SIG-M5 treated with dmso at 0.1 percent for 504 hours (cell line): Measurements from ENCODE around the gene SRXN1.

Source experiments
- DNase-seq: peaks from one replicate; lab custom pipeline; 2025; ENCODE audit not compliant: unreplicated experiment; lab: John Stamatoyannopoulos, UW

SRXN1 gene

DNA sequence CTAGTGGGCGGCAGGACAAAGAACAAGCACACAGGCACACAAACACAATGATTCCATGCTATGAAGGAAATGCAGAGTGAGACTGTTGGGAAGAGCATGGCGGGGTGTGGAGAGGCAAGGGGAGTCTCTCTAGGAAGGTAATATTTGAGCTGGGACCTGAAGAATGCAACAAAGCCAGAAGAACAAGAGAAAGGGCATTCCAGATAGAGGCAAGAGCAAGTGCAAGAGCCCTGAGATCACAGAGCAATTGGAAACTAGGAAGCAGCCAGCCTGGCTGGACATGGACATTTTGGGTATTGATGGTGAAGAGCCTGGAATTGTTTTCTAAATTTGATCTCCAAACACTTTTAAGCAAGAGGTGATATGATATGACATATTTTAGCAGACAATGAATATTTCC lies 15.4 kb downstream of the SRXN1 start:
- no peak for DNase-seq

DNA sequence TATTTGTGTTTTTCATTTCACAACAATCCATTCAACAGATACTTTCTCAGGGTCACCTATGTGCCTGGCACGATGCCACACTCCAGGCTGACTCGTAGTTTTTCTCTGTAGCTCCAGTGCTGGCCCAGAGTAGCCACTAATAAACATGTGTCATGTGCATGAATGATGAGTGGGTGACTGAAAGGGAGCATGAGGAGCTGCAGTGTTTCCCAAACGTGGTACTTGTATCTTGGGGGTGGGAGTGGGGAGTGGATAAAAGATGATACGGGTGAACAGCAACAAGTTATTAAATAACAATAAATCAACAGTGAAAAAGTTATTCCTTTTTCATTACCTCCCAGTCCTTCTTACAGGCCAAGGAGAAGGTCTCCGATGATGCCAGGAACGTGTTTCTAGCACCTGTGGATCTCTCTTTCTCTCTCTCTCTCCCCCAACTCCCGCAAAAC lies 17.1 kb downstream of the SRXN1 start:
- DNase-seq = no peak

DNA sequence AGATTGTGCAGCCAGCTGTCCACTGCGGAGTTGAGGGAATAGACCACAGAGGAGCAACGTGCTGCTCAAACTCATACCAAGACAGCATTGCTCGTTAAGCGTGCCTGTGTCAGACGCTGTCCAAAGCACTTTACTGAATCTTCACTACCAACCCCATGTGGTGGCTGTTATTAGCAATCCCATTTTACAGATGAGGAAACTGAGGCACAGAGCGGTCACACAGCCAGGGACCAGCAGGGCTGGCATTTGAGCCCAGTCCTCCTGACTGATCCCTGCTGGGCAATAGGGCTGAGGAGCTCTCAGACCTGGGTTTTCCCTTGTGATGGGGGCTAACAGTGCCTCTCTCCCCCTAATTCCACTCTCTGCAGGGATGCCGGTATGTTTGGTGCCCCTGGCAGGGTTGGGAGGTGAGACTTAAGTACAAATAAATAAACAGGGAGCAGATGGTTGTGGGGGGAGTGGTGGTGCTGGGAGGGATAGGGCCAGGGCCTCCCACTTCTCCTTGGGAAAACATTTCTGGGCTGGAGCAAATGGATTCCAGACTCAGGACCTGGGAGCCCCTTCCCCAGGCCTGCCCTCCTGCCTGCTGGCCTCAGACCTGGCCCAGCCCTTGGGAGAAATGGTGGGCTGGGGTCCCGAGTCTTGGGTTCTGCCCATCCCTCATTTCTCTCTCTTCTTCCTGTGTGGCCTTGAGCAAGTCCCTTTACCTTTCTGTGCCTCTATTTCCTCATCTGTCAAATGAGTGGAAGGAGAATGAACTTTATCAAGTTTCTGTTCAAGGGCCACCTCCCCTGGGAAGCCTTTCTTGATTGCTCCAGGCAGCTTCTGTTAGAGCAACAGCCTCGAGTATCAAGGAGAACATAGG lies 17.7 kb downstream of the SRXN1 start:
- DNase-seq = no peak

DNA sequence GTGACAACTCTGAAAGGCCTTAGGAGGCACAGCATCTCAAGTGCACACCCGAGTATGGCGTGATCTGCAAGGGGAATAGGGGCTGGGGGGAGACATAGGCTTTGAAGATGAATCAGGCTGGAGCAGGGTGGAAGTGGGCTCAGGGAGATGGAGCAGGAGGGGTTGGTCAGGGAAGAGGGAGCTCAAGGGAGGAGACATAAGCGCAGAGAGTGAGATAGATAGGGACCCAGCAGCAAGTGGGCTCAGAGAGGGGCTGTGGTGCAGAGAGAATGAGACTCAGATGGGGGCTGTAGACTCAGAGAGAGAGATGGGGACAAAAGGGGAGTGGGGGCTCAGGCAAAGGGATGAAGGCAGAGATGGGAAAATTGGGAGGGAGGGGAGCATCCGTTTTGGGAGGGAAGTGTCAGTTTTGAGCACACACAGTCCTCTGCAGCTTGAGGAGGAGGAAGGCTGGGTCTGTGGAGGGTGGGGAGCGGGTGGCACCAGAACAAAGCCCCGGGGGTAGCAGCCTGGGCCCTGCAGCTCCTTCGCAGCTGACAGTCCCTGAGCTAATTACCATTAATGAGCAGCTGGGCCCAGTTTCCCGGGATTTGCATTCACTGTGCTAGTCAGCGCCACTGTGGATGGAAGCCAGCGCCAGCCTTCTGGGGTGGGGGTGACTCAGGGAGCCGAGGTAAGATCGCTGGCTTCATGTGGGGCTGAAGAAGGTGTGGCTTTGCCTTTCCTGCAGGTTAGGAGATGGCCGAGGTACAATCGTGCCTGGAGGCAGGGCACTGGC lies 18.7 kb downstream of the SRXN1 start:
- DNase-seq = no peak

DNA sequence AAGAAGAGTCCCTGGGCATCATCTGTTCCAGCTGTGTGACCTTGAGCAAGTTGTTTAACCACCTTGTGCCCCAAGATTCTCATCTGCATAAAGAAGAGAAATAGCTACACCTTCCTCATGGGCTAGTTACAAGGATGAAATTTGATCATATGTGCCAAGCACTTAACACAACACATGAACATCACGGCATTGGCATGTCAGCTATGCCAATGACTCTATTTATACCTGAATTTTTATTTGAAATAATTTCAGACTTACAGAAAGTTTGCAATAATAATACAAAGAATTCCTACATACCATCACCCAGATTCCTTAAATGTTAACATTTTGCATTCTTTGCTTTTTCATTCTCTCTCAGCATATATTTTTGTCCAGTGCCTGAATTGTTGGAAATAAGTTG lies 21.9 kb downstream of the SRXN1 start:
- no peak for DNase-seq

DNA sequence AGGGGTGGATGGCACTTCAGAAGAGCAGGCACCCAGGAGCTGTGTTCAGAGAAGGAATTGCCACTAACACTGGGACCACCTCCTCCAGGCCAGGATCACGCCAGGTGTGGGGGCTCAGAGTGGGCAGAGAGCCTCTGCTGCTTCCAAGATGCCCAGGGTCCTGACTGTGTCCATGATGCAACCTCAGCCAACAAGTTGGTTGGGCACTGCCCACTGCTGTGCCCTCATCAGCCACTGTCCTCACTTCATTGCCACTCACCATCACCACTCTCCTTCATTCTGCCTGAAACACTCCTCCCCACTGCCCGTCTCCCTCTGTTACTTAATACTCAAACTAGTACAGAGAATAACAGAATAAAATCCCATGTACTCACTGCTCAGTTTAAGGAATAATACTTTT lies 26.4 kb downstream of the SRXN1 start:
- DNase-seq = no peak

GRCh38 chr20:625360-625932 lies 27.6 kb downstream of the SRXN1 start:
- peak; percentile 72 for DNase-seq

GRCh38 chr20:623704-624103 lies 29.3 kb downstream of the SRXN1 start:
- no peak for DNase-seq

GRCh38 chr20:623021-623420 lies 30.0 kb downstream of the SRXN1 start:
- DNase-seq = no peak

- DNase-seq = no peak
Observed at GRCh38 chr20:622161-622560, 30.8 kb downstream of the SRXN1 start.

- peak; percentile 22 for DNase-seq
Observed at GRCh38 chr20:621125-621756, 31.8 kb downstream of the SRXN1 start.

DNA sequence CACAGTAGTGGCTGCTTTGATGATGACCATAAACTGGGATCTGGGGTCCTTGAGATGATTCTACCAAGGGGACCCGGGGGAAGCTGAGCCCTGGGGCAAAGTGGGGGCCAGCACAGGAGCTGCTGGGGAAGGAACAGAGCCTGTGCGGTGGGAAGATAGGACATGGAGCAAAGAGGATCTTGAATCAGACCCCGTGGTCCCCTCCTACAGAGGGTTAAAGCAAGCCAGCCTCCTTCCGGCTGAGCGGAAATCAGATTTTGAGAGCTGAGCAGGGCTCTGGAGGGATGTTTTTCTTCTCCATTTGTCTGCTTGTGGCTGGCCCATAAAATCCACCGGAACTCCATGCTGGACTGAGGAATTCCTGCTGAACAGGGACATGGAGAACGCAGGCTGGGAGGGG lies 32.8 kb downstream of the SRXN1 start:
- DNase-seq = no peak

DNA sequence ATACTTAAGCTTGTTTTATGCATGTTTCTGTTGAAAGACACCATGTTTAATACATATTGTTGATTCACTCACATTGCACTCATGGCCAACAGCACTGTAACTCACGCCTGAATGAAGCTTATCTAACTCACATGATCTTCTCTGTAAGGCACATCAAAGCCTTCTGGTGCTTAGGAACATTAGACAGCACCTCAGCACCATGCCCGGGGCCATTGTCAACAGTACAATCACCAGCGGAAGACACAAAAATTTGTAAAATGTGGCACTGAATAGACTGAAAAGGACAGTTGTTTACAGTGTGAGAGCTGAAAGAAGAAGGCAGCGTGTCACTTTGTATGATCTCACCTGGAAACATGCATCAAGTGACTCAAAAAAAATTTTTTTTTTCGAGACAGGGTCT lies 34.0 kb downstream of the SRXN1 start:
- DNase-seq = no peak

DNA sequence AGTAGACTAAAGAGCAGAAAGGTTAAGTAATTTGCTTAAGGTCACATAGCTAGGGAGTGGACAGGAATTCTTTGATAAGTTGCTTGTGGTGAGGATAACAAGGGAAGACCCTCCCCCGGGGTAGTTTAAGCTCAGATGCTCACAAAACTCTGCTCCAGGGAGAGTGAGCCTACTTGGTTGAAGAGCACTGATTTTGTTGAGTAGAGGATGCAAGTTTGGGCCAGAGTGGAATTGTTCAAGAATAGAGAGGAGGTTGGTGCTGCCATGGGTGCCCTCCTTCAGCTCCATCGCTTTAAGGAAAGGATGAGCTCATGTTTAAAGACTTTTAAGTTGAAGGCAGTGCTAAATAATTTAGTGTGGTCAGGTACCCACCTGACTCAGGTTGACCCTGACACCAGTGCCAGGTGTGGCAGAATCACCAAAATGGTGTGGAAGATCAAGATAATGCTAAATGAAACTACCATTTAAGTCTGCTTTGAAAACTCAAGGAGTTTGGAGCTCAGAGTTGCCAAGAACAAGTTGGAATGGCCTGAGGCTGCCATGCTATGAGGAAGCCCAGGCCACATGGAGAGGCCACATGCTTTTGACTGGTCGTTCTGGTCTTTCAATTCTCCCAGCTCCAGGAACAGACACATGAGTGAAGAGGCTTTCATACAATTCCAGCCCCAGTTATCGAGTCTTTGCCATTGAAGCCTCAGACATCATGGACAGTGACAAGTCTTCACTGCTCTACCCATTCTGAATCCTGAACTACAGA lies 34.9 kb downstream of the SRXN1 start:
- no peak for DNase-seq

- DNase-seq = peak; percentile 98
Observed at GRCh38 chr20:615514-615913, 37.5 kb downstream of the SRXN1 start.

DNA sequence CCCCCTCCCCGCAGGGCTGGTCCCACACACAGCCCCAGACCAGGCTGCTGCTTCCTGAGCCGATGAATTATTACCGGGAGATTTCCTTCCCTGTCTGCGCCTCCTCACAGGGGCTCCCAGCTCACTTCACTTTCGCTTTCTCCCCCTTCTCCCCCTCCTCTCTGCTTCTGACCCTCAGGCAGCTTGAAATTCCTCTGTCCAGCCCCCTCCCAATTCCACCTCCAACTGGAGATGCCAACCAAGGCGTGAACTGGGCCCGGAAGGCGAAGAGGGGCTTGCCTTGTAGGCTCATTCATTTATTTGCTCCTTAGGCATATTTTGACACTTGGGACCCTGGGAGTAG lies 41.2 kb downstream of the SRXN1 start:
- DNase-seq = no peak

- no peak for DNase-seq
Observed at GRCh38 chr20:611047-611842, 41.8 kb downstream of the SRXN1 start.

DNA sequence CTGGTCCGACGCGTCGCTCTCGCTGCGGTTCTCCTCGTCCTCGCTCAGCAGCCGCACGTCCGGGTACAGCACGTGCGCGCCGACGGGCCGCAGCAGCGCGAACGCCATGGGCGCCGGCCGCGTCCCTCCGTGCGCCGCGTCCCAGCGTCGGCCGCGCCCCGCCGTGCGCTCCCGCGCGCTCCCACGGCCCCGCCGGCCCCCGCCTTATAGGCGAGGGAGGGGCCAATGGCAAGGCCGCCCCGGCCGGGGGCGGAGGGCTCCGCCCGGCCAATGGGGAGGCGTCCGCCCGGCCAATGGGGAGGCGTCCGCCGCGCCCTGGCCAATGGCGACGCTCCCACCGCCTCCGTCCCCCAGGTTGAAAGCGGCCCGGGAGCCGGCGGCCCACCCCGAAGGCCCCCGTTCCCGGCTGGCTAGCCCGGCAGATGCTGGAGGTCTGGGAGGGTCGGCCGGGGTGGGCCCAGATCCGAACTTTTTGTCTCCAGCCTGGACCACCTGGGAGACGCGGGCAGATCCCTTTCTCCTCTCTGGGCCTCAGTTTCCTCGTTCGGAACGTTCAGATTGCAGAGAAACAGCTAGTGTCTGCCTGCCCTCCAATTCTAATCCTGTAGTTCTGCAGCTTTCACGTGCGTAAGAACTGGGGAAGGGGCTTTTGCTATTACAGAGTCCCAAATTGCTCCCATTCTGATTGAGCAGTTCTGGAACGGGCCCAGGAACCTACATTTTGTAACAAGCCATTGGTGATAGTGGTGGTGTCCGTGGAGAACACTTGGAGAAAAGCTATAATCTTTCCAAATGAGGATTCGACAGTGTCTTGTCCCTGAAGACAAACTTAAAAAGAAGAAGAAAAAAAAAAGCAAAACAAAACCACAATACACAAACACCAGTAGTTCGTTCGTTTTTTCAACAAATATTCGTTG lies 42.6 kb downstream of the SRXN1 start, which contains the start of gene TCF15:
Gene TCF15, minus strand, starts transcription at position 180 of the 917 bp plus-strand sequence. Its CDS starts 72 bp downstream, at position 108.
- peak; percentile 21 for DNase-seq
